HG03439 (cell line): ENCODE results near the gene DRC7.
"Not testable (repeated sequence)": the region's sequence is repeated elsewhere in the genome, so short reads cannot be mapped to it uniquely, and the experiment has no call there.

Experiments used
- ATAC-seq: cut with Tn5 transposase; IDR thresholded peaks from one replicate; pipeline ENCODE4 v1.9.1; 2021; ENCODE audit warnings: mild to moderate bottlenecking, moderate library complexity; ENCODE audit not compliant: unreplicated experiment

The DRC7 gene

DNA sequence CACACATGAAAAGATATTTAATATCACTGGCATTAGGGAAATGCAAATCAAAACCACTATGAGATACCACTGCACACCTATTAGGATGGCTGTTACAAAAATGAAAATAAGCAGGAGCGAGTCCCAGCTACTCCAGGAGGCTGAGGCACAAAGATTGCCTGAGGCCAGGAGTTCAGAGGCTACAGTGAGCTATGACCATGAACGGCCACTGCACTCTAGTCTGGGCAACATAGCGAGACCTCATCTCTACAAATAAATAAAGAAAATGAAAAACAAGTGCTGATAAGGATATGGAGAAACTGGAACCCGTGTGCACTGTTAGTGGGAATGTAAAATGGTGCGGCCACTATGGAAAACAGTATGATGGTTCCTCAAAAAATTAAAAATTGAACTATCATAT is 84.1 kb downstream of the DRC7 start:
- no peak for ATAC-seq

DNA sequence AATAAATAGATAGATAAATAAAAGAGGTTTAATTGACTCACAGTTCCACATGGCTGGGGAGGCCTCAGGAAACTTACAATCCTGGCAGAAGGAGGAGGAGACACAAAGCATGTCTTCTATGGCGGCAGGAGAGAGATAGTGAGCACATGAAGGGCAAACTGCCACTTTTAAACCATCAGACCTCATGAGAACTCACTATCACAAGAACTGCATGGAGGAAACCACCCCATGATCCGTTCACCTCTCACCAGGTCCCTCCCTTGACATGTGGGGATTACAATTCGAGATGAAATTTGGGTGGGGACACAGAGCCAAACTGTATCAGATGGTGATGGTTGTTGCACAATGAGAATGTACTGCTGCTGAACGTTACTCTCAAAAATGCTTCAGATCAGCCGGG is 85.2 kb downstream of the DRC7 start:
- not testable (repeated sequence) for ATAC-seq

- no peak for ATAC-seq
These were observed 86.7 kb downstream of the DRC7 start for GRCh38 chr16:57781349-57781740.
